Endothelial cell of umbilical vein (primary cell): ENCODE data around the gene SSC4D.

Experiments
- EZH2 ChIP-seq: IDR thresholded peaks from 2 replicates; pipeline ENCODE4 v1.6.1; 2012; ENCODE audit warnings: borderline replicate concordance, low read depth, mild to moderate bottlenecking, moderate library complexity, low read length, inconsistent platforms; ENCODE audit not compliant: severe bottlenecking
- GATA2 ChIP-seq: IDR thresholded peaks from 2 replicates; pipeline ENCODE4 v1.7.0; 2011; ENCODE audit warnings: low read depth, mild to moderate bottlenecking, moderate library complexity, mixed read lengths, low read length; ENCODE audit not compliant: insufficient read length, insufficient read depth
- POLR2A ChIP-seq: IDR thresholded peaks from 2 replicates; pipeline ENCODE4 v1.6.1; 2012; ENCODE audit warnings: low read depth, mild to moderate bottlenecking, control low read depth, low read length
- POLR2AphosphoS5 ChIP-seq: IDR thresholded peaks from 2 replicates; pipeline ENCODE4 v1.6.1; 2012; ENCODE audit warnings: low read depth, mild to moderate bottlenecking, control low read depth, low read length, moderate library complexity; ENCODE audit not compliant: insufficient read depth
- TF ChIP-seq, protein P1 (sequence below), 2 donors: IDR thresholded peaks; 1 replicate in 1 of 2; 2 replicates in 1 of 2; pipeline ENCODE4 v1.5.1; 2011; ENCODE audit warnings: low read length in 2 of 2, mild to moderate bottlenecking in 2 of 2, moderate library complexity in 2 of 2, control low read depth in 1 of 2, inconsistent platforms in 1 of 2, low read depth in 1 of 2; ENCODE audit not compliant: insufficient read depth in 1 of 2; ENCODE audit errors: extremely low read depth in 1 of 2

DNA sequence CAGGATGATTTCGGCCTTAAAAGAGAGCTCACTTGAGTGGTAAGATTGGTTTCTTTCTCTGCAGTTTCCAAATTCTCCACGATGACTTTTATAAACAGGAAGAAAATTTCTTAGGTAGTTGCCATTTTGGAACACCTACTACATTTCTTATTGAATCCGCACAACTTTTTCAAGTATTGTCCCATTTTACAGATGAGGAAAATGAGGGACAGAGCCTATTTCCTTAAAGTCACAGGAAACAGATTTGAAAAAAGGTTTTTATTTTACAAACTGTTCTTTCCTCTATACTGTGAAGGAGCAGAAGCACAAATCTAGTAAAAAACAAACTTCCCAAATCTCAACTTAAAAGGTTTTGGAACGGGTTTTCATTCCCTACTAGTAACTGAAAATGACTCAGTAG lies 53.4 kb downstream of the SSC4D start:
- no peak for TF ChIP-seq POLR2A
- no peak for TF ChIP-seq POLR2AphosphoS5
- no peak for TF ChIP-seq EZH2
- TF ChIP-seq, protein P1, sequence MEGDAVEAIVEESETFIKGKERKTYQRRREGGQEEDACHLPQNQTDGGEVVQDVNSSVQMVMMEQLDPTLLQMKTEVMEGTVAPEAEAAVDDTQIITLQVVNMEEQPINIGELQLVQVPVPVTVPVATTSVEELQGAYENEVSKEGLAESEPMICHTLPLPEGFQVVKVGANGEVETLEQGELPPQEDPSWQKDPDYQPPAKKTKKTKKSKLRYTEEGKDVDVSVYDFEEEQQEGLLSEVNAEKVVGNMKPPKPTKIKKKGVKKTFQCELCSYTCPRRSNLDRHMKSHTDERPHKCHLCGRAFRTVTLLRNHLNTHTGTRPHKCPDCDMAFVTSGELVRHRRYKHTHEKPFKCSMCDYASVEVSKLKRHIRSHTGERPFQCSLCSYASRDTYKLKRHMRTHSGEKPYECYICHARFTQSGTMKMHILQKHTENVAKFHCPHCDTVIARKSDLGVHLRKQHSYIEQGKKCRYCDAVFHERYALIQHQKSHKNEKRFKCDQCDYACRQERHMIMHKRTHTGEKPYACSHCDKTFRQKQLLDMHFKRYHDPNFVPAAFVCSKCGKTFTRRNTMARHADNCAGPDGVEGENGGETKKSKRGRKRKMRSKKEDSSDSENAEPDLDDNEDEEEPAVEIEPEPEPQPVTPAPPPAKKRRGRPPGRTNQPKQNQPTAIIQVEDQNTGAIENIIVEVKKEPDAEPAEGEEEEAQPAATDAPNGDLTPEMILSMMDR (IDR thresholded peaks at IDR 0.05; ENCODE audit: extremely low read depth in 1 of 2, insufficient read depth in 1 of 2, low read depth in 1 of 2, low read length in 2 of 2) = no peak
- TF ChIP-seq GATA2 = no peak
